T-helper 22 cell (primary cell): ENCODE data around the gene CLDN19.

Source experiments
- DNase-seq: peaks from one replicate; pipeline ENCODE4 v3.0.0-alpha.2; 2020; ENCODE audit warnings: low read depth

CLDN19 gene, protein sequence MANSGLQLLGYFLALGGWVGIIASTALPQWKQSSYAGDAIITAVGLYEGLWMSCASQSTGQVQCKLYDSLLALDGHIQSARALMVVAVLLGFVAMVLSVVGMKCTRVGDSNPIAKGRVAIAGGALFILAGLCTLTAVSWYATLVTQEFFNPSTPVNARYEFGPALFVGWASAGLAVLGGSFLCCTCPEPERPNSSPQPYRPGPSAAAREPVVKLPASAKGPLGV

DNA sequence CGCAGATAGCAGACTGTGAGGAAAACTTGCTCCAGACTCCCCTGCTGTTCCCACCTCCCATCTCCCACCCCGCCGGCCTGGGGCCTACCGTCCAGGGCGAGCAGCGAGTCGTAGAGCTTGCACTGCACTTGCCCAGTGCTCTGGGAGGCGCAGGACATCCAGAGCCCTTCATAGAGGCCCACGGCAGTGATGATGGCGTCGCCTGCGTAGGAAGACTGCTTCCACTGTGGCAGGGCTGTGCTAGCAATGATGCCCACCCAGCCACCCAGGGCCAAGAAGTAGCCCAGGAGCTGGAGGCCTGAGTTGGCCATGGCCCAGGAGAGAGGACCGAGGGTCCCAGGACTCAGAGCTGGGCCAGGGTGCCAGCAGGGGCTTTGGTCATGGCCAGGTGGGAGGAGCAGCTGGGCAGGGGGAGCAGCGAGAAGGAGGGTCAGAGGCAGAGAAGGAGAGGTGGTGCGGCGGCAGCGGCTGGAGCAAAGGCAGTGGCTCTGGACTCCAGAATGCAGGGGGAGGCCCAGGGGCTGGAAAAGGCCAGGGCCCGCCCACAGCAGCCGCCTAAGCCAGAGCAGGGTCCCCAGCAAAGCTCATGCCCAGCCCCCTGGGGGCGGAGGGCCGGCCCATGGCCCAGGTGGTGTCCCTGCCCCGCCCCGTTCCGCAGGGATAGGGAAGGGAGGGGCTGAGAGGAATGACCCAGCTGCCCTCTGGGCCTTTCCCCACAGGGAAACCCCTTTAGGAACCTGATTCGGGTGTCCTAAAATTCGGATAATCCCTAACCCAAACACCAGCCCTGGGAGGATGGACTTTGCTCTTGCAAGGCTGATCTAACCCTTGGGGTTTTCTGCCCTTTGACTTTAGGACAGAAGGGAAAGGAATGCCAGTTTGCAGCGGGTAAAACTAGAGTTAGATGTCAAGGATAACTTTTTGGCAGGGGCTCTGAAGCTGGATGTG, at the start of gene CLDN19:
Gene CLDN19 (minus strand): TSS at position 484 of the 948 bp plus-strand sequence. CDS start 173 bp downstream, at position 311.
- DNase-seq = no peak

DNA sequence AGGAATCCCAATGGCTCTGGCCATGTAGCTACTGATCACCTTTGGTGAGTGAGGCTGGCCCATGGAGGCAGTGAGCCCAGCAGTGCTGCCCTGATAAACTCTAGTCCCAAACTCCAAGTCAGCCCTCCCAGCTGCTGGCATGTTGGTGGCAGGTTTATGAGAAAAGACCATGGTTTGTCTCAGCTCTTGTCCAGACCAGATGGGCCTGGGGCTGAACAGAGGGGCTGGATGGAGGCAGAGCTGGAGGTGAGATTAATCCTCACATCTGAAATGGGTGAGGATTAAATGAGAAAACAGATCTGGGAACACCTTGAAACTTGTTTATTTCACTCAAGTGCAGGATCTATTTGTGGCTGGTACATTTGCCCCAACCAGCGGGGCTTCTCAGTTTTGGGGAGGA, 48.0 kb upstream of the CLDN19 start:
- no peak for DNase-seq

DNA sequence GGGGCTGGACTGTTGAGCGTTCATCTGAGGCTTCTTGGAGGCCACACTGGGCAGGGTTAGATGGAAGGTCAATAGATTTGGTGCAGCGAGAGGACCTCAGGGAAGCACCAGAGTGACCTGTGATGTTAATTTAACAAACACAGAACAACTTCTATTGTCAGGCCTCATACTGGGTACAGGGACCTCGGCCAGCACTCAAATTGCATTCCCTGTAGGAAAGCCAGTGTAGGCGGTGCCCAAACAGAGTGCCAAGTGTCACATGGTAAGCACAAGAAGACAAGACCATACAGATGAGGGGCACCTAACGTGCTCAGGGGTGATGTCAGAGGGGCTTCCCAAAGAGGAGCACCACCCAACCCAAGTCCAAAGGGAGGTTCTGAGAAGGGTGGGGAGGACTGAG, 46.1 kb upstream of the CLDN19 start:
- DNase-seq = no peak

DNA sequence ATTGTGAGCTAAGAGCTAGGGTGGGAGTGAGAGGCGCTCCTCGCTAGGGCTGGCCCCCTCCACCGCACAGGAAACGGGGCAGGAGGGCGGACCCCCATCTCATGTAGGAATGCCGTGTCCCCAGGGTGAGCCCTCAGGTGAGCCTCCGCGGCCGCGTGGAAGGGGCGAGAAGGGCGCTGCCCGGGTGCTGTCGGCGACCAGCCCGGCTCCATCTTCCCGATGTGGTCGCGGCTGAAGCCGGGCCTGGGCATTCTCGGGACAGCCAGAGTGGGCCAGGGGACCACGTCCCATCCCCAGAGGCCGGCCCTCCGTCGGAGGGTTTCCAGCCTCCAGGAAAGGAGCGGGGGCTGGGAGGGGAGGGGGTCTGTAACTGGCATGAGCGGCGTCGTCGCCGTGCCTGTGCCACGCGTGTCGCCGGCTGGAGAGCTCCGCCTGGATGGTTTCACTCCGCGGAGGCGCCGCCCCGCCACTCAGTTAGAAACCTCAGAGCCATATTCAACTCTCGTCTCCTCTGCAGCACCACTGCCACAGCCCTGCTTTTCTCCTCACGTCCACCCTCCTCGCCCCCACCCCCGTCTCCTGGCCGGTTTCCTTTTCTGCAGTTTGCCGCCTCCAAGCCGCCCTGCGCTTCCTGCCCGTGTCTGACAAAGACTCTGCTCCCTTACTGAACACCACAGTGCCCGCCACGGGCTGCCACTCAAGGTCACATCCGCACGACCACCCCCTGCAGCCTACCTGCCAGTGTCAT, 45.1 kb upstream of the CLDN19 start, which contains the start of gene TMEM269:
Gene TMEM269 (plus strand): TSS at position 46 of the 748 bp plus-strand sequence. CDS start 4,903 bp downstream, outside the sequence.
- peak; percentile 3 for DNase-seq

DNA sequence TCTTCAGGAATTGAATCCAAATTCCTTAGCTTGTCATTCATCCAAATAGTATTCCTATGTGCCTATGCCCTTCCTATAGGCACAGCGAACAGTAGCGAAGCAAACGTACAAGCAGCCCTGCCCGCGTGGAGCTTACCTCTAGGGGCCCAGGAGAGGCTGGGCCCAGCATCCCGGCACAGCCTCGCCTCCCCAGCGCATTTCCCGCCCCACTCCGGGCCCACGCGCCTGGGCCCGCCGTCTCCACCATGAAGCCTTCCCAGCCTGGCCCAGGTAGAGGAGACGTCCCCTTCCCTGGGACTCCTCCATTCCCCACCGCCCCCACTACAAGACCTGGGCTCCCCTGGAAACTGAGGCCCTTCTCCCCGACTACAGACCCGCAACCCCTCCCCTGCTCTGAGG, 44.5 kb upstream of the CLDN19 start:
- DNase-seq = no peak

DNA sequence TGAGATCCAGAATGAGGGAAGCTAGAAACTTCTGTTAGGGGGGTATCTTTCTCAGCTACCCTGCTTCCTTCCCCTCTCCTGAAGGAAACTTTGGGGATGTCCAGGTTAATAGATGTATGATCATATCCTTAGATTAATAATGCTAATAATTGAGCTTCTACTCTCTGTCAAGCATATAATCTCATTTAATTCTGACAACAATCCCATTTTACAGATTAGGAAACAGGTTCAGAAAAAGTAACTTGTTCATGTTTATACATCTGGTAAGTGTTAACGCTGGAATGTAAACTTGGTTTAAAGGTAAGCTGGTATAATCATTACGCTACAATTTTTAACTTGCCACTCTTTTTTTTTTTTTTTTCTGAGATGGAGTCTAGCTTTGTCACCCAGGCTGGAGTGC, 43.1 kb upstream of the CLDN19 start:
- DNase-seq = no peak

DNA sequence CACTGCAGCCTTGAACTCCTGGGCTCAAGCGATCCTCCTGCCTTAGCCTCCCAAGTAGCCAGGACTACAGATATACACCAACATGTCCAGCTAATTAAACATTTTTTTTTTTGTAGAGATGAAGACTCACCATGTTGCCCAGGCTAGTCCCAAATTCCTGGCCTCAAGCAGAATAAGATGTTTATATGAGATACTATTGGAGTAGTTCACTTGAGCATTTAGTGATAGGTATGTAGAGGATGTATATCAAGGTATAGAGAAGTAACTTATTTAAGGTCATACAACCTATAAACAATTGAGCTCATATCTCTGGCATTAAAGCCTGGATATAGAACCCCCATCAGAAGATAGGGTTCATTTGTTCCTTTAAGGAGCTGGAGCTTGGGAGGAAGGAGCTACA, 40.1 kb upstream of the CLDN19 start:
- no peak for DNase-seq

DNA sequence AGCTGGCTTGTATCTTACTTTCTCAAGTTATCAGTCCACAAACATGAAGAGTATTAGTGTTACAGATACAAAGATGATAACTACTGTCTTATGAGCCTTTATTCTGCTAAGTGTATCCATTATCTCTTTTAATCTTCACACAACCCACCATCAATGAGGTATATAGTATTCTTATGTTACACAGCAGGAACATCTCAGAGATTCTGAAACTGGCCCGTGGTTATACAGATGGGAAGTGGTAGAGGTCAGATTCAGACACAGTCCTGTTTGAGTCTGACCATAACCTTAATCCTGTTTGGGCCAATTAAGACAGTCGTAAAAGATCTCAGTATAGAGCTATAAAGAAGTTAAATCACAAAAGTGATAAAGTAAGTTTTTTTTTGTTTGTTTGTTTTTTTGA, 39.7 kb upstream of the CLDN19 start:
- DNase-seq = no peak

DNA sequence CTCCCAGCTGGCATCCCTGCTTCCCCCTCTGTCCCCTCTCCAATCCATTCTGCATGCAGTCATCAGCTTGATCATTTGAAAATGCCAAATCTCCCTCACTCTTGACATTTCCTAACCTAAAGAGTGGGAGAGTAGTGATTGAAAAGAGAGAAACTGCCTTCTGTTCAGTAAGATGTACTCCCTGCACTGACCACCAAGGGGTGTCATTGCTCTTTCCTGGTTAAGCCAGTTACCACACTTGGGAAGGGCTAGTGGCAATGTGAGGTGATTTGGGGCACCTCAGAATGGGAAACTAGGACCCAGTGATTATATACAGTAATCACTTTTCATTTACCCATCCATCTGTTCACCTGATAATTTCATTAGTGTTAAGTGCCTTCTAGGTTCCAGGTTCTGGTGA, 37.8 kb upstream of the CLDN19 start:
- no peak for DNase-seq

DNA sequence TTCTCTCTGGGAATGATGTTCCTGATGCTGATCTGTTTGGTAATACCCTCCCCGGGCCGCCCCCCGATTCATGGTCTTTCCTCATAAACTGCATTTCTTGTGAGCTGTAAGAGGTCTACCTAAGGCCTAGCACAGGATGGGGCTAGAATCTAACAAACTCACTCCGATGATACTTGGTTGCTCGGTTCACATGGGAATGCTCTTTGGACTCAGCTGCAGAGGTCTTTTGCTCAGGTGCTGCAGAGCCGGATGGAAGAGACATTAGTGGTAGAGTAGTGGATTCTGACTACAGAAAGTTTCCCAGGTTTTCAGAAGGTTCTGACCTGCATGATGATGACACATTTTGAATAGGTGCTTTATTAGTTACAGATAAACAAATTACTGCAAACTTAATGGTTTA, 36.5 kb upstream of the CLDN19 start:
- no peak for DNase-seq

DNA sequence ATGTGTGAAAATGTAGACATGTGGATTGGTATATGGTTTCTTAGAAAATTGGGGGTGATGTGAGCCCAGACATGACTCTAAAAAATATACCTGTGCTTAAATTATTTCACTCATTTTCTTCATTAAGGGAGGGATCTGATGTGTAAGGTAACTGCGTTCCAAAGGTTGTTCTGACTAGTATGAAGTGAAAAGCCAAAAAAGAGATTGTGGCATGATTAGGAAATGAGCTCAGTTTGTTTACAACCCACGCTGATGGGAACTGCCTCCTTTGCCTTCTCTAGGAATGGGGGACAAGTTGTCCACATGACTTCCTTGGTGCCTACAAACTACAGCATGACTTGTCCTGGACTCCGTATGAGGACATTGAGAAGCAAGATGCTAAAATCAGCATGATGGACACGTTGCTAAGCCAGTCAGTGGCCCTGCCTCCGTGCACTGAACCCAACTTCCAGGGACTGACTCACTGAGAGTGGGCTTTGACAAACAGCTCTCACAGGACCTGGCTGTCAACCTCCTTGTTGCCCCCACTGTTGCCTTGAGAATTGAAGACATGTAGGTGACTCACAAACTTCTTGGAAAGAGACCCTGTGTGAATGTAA, 35.0 kb upstream of the CLDN19 start:
- no peak for DNase-seq

DNA sequence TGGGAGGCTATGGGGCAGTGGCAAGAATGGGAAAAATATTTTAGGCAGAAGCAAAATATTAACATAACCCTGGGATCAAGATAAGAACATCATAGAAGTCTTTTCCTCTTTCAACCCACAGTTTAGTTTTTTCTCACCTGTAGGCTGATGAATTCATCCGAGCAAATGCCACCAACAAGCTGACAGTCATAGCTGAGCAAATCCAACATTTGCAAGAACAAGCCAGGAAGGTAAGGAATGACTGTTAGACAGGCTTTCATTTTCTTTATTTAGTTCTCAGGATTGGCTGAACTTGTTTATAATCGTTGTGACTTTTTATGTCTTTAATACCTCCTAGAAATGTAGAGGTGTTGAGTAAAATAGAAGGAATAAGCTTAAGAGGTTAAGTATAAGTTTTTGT, 33.4 kb upstream of the CLDN19 start:
- DNase-seq = no peak

DNA sequence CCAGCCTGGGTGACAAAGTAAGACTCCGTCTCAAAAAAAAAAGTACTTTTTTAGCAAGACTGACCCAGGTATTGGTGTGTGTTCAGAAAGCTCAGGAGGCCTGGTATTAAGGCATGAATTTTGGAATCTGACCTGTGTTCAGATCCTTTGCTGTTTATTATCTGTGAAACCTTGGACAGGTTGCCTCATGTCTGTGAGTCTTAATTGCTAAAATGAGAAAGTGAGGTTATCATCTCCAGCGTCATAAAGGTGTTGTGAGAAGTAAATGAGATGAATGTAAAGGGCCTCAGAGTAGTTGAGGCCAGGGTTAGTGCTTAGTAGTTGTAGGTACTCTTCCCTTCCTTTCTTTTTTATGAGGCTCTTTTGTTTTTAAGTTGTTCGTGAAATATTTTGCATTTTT, 29.8 kb upstream of the CLDN19 start:
- DNase-seq = no peak

DNA sequence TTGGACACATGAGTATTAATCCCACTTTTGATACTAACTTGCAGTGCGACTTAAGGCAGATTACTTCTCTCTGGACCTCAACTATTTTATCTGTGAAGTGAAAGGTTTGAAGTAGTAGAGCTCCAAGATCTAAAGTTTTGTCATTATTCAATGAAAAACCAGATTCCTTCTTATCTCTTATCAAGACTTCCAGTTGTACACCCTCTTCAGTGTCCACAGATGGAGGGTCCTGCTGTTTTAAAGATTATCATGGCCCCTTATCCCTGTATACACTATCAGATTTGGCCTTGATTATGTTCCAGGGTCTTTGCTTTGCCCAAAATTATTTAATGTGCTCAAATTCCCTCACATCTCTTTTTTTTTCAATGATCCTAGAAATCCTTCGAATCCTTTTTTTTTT, 28.1 kb upstream of the CLDN19 start:
- DNase-seq = no peak

DNA sequence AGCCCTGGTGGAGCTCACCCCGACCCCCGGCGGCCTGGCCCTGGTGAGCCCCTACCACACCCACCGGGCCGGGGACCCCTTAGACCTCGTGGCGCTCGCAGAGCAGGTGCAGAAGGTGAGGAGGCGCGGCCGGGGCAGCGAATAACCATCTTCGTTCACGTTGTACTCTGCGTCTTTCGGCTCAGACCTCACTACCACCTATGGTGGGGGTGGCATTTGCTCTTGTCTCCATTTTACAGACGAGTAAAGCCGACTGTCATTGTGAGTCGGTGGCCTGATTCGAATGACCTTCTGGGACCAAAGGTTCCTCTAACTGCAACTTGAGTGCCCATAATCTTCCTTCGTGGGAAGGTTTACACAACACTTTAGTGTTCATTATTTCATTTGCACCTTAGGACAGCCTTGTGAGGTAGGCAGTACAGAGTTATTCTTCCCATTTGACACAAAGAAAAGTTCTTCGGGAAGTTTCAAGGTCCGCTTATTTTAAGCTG, 27.5 kb upstream of the CLDN19 start:
- no peak for DNase-seq

DNA sequence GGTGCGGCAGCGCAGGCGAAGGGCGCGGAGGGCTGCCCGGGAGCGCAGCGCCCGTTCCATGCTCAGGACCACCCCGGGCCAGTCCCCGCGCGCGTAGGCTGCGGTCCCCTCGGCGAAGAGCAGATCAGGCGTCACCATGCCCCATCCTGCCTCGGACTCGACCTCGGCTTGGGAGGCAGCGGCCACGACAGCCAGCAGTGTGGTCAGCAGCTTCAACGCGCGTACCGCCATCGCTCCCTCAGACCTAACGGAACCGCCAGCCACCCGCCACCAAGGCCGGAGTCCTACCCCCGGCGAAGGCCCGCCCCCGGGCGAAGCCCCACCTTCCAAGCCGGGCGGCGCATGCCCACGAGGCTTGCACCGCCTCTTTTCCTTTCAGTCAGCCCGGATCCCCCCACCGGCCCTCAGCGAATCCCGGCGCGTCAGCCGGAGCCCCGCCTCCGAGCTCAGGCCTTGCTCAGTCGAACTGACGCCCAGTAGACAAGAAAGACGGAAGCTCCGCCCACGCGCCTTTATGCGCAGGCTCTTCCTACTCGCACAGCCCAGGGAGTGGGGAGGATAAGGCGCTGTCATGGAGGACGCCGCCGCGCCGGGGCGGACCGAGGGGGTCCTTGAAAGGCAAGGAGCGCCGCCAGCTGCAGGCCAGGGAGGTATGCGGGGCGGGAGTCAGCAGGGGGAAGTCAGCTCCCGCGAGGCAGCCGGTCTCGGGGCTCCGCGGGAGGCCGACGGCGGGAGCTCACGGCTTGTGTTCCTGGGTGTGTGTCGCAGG, 26.9 kb upstream of the CLDN19 start, which contains the start of the genes C1orf50 and P3H1:
Gene C1orf50 (plus strand): TSS at position 509 of the 769 bp plus-strand sequence. CDS start 63 bp downstream, at position 572.
Gene P3H1 (minus strand): TSS at position 288 of the 769 bp plus-strand sequence. CDS start 57 bp downstream, at position 231.
- DNase-seq = peak; percentile 100

DNA sequence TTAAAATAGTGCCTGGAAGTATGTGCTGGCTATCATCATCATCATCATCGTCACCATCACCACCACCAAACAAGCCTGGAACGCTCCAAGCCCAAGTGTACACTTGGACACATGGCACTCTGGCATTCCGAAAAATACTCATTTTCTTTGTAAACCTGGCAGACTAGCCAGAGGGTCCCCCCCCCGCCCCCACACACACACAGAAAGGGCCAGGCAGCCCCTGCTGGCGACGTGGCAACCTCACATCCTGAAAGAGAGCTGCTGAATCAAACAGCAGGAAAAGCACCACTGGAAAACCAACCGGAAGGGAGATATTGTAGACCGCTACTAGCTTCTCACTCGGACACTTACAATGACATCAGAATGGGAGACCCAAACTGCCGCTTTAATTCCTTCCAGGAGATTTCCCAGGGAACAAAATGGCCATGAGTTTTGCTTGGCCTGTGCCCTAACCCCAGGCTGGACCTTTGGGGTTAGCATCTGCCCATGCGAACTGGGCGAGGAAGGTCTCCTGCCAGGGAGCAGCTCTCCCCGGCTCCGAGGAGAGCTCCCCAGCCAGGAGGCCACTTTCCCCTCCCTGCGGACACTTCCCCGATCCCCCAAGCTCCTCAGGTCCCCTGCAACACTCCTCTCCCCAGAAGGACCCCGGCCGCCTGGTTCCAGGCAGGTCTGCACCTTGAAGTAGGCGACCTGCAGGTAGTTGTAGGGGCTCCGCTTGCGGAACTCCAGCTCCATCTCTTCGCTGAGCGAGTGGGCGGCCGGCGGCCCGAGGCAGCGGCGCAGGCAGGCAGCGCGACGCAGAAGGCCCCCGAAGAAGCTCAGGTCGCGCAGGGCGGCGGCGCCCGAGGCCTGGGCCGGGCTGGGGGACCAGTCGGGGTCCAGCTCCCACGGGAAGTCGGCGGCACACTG, 26.1 kb upstream of the CLDN19 start:
- DNase-seq = no peak

DNA sequence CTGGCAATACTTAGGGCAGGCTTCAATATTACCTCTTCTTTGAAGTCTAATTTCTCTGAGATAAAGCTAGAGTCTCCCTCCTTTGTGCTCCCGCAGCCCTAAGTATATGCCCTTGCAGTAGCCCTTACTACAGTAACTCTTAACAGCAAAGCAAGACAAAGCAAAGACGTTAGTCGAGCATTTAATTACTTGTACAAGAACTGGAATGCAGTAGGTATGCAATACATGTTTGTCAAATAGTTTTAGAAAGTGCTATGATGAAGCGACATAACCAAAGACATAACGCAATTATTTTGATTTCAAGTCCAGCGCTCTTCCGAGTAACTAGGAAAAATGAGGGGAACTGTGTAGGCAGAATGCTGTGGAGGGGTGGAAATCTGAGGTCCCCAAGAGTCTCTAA, 25.2 kb upstream of the CLDN19 start:
- no peak for DNase-seq

DNA sequence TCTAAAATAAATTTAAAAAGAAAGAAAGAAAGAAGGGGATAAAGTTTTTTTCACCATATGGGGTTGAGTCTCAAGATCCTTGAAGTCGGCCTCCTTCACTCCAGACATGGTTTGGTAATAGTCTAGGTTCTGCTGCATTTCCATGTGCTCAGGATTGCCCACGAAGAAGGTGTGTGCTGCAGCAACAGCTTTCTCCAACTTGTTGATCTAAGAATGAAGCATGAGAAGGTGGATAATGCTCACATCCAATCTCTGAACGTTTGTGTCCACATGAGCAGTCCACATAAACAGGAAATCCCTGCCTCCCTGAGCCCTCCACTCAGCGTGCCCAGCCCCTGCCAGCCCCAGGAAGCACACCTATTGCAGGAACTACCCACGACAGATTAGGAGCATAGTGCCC, 22.2 kb upstream of the CLDN19 start:
- no peak for DNase-seq

DNA sequence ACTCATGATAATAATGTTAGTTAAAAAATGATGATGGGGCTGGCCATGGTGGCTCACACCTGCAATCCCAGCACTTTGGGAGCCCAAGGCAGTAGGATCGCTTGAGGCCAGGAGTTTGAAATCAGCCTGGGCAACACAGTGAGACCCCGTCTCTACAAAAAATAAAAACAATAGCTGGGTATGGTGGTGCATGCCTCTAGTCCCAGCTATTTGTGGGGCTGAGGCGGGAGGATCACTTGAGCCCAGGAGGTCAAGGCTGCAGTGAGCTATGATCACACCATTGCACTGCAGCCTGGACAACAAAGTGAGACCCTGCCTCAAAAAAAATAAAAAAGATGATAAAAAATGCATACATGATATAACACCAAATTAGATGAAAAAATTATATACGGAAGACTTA, 21.5 kb upstream of the CLDN19 start:
- no peak for DNase-seq
